Mesendoderm (in vitro differentiated cells): ENCODE data around the gene TBX1. TPM values are rescaled to one million over a fixed set of nuclear protein-coding genes. Genes with fewer than 3 reads are reported as not detected.

ENCODE experiments used
- DNase-seq: peaks from one replicate; pipeline ENCODE4 v3.0.0; 2013
- H2AK5ac ChIP-seq: 2 replicates; pipeline ENCODE4 v1.6.1; 2013; ENCODE audit warnings: low read length, inconsistent platforms
- H2BK120ac ChIP-seq: 2 replicates; pipeline ENCODE4 v1.6.1; 2013; ENCODE audit warnings: low read depth, mild to moderate bottlenecking, low read length, moderate library complexity, mixed read lengths
- H2BK15ac ChIP-seq: replicated peaks from 2 replicates; pipeline ENCODE4 v1.6.1; 2013; ENCODE audit warnings: low read depth, mild to moderate bottlenecking, moderate library complexity
- H2BK5ac ChIP-seq: 2 replicates; pipeline ENCODE4 v1.6.1; 2013; ENCODE audit warnings: low read length, inconsistent platforms
- H3K18ac ChIP-seq: 2 replicates; pipeline ENCODE4 v1.6.1; 2013; ENCODE audit warnings: mild to moderate bottlenecking, low read length, mixed read lengths
- H3K23ac ChIP-seq: one replicate; pipeline ENCODE4 v1.6.1; 2013; ENCODE audit warnings: low read length
- H3K27ac ChIP-seq: 2 replicates; pipeline ENCODE4 v1.5.1; 2013; ENCODE audit warnings: low read depth, mild to moderate bottlenecking, inconsistent platforms, low read length, moderate library complexity
- H3K27me3 ChIP-seq: 2 replicates; pipeline ENCODE4 v1.6.1; 2013; ENCODE audit warnings: low read length, control low read depth, mild to moderate bottlenecking, inconsistent platforms; ENCODE audit not compliant: insufficient read depth, poor library complexity
- H3K36me3 ChIP-seq: 2 replicates; pipeline ENCODE4 v1.6.1; 2013; ENCODE audit warnings: low read length, inconsistent platforms; ENCODE audit not compliant: control insufficient read depth, insufficient read depth
- H3K4ac ChIP-seq: one replicate; pipeline ENCODE4 v1.6.1; 2013; ENCODE audit warnings: low read depth, mild to moderate bottlenecking, low read length, moderate library complexity
- H3K4me1 ChIP-seq: 2 replicates; pipeline ENCODE4 v1.6.1; 2013; ENCODE audit warnings: low read depth, low read length, inconsistent platforms; ENCODE audit not compliant: control insufficient read depth
- H3K4me2 ChIP-seq: 2 replicates; pipeline ENCODE4 v1.6.1; 2013; ENCODE audit warnings: low read length
- H3K4me3 ChIP-seq: 2 replicates; pipeline ENCODE4 v1.5.1; 2013; ENCODE audit warnings: mild to moderate bottlenecking, low read length
- H3K56ac ChIP-seq: one replicate; pipeline ENCODE4 v1.6.1; 2013; ENCODE audit warnings: low read length
- H3K79me1 ChIP-seq: 2 replicates; pipeline ENCODE4 v1.6.1; 2013; ENCODE audit warnings: low read length, inconsistent platforms
- H3K79me2 ChIP-seq: 2 replicates; pipeline ENCODE4 v1.6.1; 2013; ENCODE audit warnings: mild to moderate bottlenecking, low read length; ENCODE audit not compliant: control insufficient read depth, insufficient read depth
- H3K9ac ChIP-seq: 2 replicates; pipeline ENCODE4 v1.6.1; 2013; ENCODE audit warnings: low read length, inconsistent platforms
- H4K5ac ChIP-seq: one replicate; pipeline ENCODE4 v1.6.1; 2013; ENCODE audit warnings: low read length
- H4K8ac ChIP-seq: one replicate; pipeline ENCODE4 v1.6.1; 2013; ENCODE audit warnings: low read depth, mild to moderate bottlenecking, control low read depth, low read length, moderate library complexity
- WGBS: extraction: QIAGEN DNeasy Blood & Tissue Kit; methylation state at CpG from one replicate; pipeline ENCODE4 v1.1.7; 2013; ENCODE audit warnings: low lambda C conversion rate, missing lambda C conversion rate; ENCODE audit not compliant: insufficient coverage; ENCODE audit errors: extremely low coverage; 5-methylcytosine and 5-hydroxymethylcytosine counted together
- polyA plus RNA-seq, 2 experiments: library from polyadenylated mRNA; stranded (reverse); fragments of 200-250 nt; gene quantifications; one replicate each; pipeline ENCODE4 v1.2.3, GENCODE V29; 2013

Gene TBX1
- polyA plus RNA-seq (2013, experiment 1 of 2) = 0.03 TPM
- polyA plus RNA-seq (2013, experiment 2 of 2) = 0.10 TPM

- H2BK5ac ChIP-seq = no peak within 1 kb of the TSS
- peaks cover 3% of the 10 kb centered on the region for H3K4me1 ChIP-seq
- peak within 1 kb of the TSS; percentile 74 for H3K56ac ChIP-seq
- WGBS = no CpG with 5 or more reads among the region's 79 CpGs
- no peak within 1 kb of the TSS for H3K27ac ChIP-seq
- no peaks in the 10 kb centered on the region for H3K79me1 ChIP-seq
- DNase-seq = no peak
- no peak within 1 kb of the TSS for H4K8ac ChIP-seq
- H3K27me3 ChIP-seq = peaks cover 88% of the 10 kb centered on the region
- no peak within 1 kb of the TSS for H2BK120ac ChIP-seq
- no peak within 1 kb of the TSS for H2AK5ac ChIP-seq
- H4K5ac ChIP-seq = no peak within 1 kb of the TSS
- H3K4me3 ChIP-seq = no peak within 1 kb of the TSS
- H3K36me3 ChIP-seq = no peaks in the 10 kb centered on the region
- no peaks in the 10 kb centered on the region for H3K79me2 ChIP-seq
- peak within 1 kb of the TSS; percentile 27 for H3K4me2 ChIP-seq
- H3K18ac ChIP-seq = no peak within 1 kb of the TSS
- no peak within 1 kb of the TSS for H2BK15ac ChIP-seq
- H3K4ac ChIP-seq = no peak within 1 kb of the TSS
- H3K9ac ChIP-seq = no peak within 1 kb of the TSS
- no peak within 1 kb of the TSS for H3K23ac ChIP-seq
Observed at GRCh38 chr22:19760058-19760950, at the start of gene TBX1. Gene TBX1 (plus strand): TSS chr22:19760778. CDS start chr22:19760844, 66 bp downstream.

DNA sequence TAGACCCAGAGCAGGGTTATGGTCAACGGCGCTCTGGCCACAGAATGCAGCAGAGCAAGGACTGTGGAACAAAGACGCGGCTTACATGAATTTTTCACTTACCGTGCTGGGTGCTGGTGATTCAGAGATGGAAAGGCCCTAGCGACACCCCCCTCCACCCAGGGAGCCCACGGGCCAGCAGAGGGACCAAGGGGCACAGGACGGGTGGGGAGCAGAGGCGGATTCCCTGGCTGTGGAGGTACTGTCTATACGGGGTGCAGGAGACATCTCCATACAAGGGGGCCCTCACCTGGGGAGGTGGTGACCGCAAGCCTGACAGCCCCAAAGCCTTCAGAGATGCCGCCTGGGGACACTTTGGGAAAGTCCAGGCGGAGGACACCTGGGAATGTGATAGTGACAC, 47.3 kb upstream of the TBX1 start:
- H3K23ac ChIP-seq = no peak overlapping the region
- no peak overlapping the region for H3K4me2 ChIP-seq
- H4K8ac ChIP-seq = no peak overlapping the region
- DNase-seq = no peak
- WGBS = no CpG with 5 or more reads among the region's 13 CpGs
- no peak overlapping the region for H3K27ac ChIP-seq
- no peaks in the 10 kb centered on the region for H3K36me3 ChIP-seq
- no peak overlapping the region for H3K4ac ChIP-seq
- H3K79me2 ChIP-seq = no peaks in the 10 kb centered on the region
- H3K56ac ChIP-seq = peak overlapping the region; percentile 88
- no peak overlapping the region for H3K18ac ChIP-seq
- no peak overlapping the region for H3K4me3 ChIP-seq
- H2BK15ac ChIP-seq = no peak overlapping the region
- no peaks in the 10 kb centered on the region for H3K79me1 ChIP-seq
- peak overlapping the region; percentile 65 for H2AK5ac ChIP-seq
- H3K27me3 ChIP-seq = no peaks in the 10 kb centered on the region
- H4K5ac ChIP-seq = no peak overlapping the region
- H3K9ac ChIP-seq = no peak overlapping the region
- no peak overlapping the region for H2BK120ac ChIP-seq
- H2BK5ac ChIP-seq = no peak overlapping the region
- peaks cover 9% of the 10 kb centered on the region for H3K4me1 ChIP-seq

- H3K27me3 ChIP-seq = no peaks in the 10 kb centered on the region
- H4K5ac ChIP-seq = no peak overlapping the region
- peak overlapping the region; percentile 65 for H2AK5ac ChIP-seq
- no peaks in the 10 kb centered on the region for H3K36me3 ChIP-seq
- H2BK15ac ChIP-seq = no peak overlapping the region
- H3K4me2 ChIP-seq = peak overlapping the region; percentile 59
- H2BK5ac ChIP-seq = no peak overlapping the region
- H3K23ac ChIP-seq = peak overlapping the region; percentile 66
- H3K4ac ChIP-seq = peak overlapping the region; percentile 25
- no CpG with 5 or more reads among the region's 38 CpGs for WGBS
- H3K18ac ChIP-seq = no peak overlapping the region
- H4K8ac ChIP-seq = no peak overlapping the region
- H3K56ac ChIP-seq = peak overlapping the region; percentile 88
- peak overlapping the region; percentile 66 for H3K9ac ChIP-seq
- peaks cover 9% of the 10 kb centered on the region for H3K4me1 ChIP-seq
- no peak overlapping the region for H3K27ac ChIP-seq
- H3K79me1 ChIP-seq = no peaks in the 10 kb centered on the region
- no peaks in the 10 kb centered on the region for H3K79me2 ChIP-seq
- H3K4me3 ChIP-seq = no peak overlapping the region
- no peak for DNase-seq
- no peak overlapping the region for H2BK120ac ChIP-seq
Observed at GRCh38 chr22:19713650-19714311, 46.8 kb upstream of the TBX1 start.

- Histone ChIP-seq H2BK15ac (no peak within 1 kb of the TSS), H3K18ac (peak within 1 kb of the TSS; percentile 7), H3K4me2 (peak within 1 kb of the TSS; percentile 59), H3K4me1 (peaks cover 8% of the 10 kb centered on the region), H2BK5ac (no peak within 1 kb of the TSS), H3K9ac (peak within 1 kb of the TSS; percentile 67), H3K4ac (peak within 1 kb of the TSS; percentile 25), H4K8ac (no peak within 1 kb of the TSS), H3K27me3 (peaks cover 6% of the 10 kb centered on the region), H2AK5ac (peak within 1 kb of the TSS; percentile 65), H3K23ac (peak within 1 kb of the TSS; percentile 66), H3K4me3 (peak within 1 kb of the TSS; percentile 36), H3K79me2 (no peaks in the 10 kb centered on the region), H2BK120ac (no peak within 1 kb of the TSS), H3K27ac (no peak within 1 kb of the TSS), H3K79me1 (no peaks in the 10 kb centered on the region), H3K36me3 (no peaks in the 10 kb centered on the region), H3K56ac (peak within 1 kb of the TSS; percentile 88), H4K5ac (no peak within 1 kb of the TSS)
- WGBS = no CpG with 5 or more reads among the region's 106 CpGs
- no peak for DNase-seq
Observed at GRCh38 chr22:19714312-19715187, 46.0 kb upstream of the TBX1 start, which contains the start of gene SEPTIN5. Gene SEPTIN5 (plus strand): TSS chr22:19714503. CDS start chr22:19714589, 86 bp downstream.

GRCh38 chr22:19715188-19715930, 45.2 kb upstream of the TBX1 start:
- Histone ChIP-seq H3K36me3 (no peaks in the 10 kb centered on the region), H3K4me2 (peak overlapping the region; percentile 59), H3K79me2 (no peaks in the 10 kb centered on the region), H4K8ac (no peak overlapping the region), H3K23ac (peak overlapping the region; percentile 7), H3K18ac (no peak overlapping the region), H3K4ac (no peak overlapping the region), H2BK120ac (no peak overlapping the region), H3K4me1 (peaks cover 2% of the 10 kb centered on the region), H2AK5ac (no peak overlapping the region), H3K56ac (peak overlapping the region; percentile 79), H4K5ac (no peak overlapping the region), H3K4me3 (no peak overlapping the region), H3K27ac (no peak overlapping the region), H3K9ac (peak overlapping the region; percentile 67), H2BK5ac (no peak overlapping the region), H3K27me3 (peaks cover 8% of the 10 kb centered on the region), H3K79me1 (no peaks in the 10 kb centered on the region), H2BK15ac (no peak overlapping the region)
- WGBS = no CpG with 5 or more reads among the region's 4 CpGs
- no peak for DNase-seq
